ENCODE data around the gene MCAM.

DNA sequence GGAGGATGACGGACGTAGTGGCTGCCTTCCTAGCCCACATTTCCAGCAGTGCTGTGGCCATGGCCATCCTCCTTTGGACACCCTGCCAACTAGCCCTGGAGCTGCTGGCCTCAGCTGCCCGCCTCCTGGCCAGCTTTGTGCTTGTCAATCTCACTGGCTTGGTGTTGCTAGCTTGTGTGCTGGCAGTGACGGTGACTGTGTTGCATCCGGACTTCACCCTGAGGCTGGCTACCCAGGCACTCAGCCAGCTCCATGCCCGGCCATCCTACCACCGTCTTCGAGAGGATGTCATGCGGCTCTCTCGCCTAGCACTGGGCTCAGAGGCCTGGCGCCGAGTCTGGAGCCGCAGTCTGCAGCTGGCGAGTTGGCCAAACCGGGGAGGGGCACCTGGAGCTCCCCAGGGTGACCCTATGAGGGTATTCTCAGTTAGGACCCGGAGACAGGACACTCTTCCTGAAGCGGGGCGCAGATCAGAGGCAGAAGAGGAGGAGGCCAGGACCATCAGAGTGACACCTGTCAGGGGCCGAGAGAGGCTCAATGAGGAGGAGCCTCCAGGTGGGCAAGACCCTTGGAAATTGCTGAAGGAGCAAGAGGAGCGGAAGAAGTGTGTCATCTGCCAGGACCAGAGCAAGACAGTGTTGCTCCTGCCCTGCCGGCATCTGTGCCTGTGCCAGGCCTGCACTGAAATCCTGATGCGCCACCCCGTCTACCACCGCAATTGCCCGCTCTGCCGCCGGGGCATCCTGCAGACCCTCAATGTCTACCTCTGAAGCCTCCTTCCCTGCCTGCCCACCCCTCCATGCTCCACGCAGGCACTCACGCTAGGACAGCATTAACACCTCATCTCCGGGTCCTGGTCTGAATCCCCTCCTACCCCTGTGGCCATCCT is 19.0 kb upstream of the MCAM start:
- TF ChIP-seq CTCF (conservative IDR thresholded peaks at IDR 0.05; ENCODE audit: low read length), result no peak
- TF ChIP-seq EZH2phosphoT487 (IDR thresholded peaks at IDR 0.05; ENCODE audit: borderline replicate concordance, low read depth, low read length), result no peak

Measured in OCI-LY7 (cell line).